Activated CD4-positive, CD25-positive, alpha-beta regulatory T cell (primary cell): ENCODE data around the gene HOXA6.
A peak's percentile ranks its signal among the peaks of the same experiment; 100 is the strongest.

Source experiments
- DNase-seq, 4 experiments: peaks; one replicate each; lab custom pipeline; 2025; lab: John Stamatoyannopoulos, UW

HOXA6 gene

DNA sequence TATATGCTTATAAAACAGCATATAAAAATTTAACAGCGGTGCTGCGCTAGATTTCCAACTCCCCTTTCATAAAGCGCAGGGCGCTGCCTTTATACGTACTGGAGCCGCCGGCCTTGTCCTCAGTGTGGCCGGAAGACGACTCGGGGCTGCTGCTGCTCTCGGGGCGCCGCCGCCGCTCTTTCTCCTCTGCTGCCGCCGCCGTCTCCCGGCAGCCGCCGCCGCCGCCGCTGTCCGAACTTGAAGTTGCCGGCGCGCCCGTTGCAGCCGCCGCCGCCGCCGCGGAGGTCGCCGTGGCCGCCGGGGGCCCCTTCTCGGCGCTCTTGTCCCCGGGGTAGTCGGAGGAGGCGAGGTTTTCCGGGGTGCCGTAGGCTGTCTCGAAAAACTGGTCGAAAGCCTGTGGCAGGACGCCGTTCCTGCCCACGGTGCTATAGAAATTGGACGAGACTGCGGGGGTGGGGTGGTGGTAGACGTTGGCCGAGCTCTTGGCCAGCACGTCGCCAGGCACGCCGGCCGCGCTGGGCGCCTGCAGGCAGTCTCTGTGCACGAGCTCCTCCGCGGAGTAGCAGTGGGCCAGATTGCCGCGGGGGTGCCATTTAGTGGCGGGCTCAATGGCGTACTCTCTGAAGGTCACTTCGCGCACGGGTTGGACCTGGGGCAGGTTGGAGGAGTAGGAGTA, 36.9 kb upstream of the HOXA6 start:
- no peak for DNase-seq

DNA sequence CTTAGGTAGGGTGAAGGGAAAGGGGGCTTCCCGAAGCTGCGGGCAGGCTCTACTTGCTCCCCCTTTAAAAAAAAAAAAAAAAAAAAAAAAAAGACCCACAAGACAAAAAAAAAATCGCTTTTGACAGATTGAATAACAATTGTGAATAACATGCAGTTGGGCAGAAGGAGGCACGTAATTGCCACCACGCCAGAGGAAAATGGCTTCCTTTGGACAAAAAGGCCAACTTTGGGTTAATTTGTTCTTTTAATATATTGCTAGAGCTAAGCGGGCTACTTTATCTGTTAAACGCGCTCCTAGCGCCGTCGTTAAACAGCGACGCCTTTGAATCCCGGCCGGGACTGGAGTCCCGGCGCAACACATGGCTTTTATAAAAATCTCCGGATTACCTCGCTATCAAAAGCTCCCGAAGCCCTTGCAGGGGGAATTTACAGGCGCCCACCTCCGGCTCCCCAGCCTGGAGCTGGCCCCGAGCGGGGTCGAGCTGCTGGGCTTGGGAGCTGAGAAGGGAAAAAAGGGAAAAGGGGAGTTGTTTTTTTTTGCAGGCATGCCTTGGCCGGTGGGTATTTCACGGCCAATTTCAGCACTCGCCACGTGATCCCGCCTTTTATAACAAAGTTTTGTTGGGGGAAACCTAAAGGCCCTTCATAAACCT, 36.2 kb upstream of the HOXA6 start:
- DNase-seq: no peak

DNA sequence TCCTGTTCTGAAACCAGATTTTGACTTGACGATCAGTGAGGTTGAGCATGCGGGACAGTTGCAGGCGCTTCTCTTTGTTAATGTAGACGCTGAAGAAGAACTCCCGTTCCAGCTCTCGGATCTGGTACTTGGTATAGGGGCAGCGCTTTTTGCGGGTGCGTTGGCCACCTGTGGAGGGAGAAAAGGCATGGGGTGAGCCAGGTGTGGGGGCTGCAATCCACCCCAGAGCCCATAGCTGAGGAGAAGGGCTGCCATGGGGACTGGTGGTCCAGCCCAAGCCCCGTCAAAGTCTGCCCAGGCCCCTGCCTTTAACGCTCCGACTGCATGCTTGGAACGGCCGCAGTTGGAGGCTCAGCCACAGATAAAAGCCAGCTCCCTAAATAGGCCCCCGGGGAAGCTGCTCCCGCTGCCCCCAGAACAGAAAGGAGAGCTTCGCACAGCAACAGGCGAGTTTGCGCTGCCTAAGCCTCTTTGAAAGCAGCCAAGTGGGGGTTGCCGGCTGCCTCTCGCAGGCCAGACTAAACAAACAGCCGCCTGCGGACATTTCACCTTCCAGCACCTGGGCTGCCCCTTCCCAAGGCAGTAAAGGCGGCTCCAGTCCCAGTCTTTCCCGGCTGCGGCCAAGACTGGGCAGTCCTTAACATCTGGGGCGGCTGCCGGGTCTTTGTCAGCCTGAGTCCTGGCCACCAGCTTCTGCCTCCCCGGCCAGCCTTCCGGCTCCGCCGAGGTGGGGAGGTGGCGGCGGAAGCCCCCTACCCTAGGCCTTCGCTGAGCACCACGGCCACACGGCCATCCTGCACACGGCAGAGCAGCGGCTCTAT, 35.5 kb upstream of the HOXA6 start:
- DNase-seq: no peak

DNA sequence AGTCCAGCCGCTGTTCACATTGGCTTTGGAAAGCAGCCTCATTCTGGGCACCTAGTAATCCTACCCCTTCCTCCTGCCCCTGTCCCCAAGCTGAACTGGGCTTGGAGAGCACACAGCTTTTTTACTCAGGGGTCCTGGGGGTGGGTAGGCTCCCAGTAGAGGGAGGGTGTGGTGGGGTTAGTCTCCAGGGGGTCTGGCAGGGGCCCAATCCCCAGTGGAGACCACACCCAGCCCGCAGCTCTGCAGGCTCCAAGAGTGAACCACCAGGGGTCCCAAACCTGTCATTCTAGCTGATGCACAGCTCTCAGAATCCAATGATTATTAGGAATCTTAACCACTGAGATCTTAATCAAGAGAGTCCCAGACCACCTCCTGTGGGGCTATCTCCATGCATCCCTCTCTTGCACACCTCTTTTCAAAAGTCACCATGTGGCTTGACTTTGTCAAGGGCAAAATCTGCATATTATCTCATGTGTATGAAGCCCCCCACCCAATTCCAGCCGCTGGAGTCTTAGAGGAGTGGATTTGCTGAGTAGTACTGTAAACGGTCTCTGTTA, 34.8 kb upstream of the HOXA6 start:
- DNase-seq: no peak

DNA sequence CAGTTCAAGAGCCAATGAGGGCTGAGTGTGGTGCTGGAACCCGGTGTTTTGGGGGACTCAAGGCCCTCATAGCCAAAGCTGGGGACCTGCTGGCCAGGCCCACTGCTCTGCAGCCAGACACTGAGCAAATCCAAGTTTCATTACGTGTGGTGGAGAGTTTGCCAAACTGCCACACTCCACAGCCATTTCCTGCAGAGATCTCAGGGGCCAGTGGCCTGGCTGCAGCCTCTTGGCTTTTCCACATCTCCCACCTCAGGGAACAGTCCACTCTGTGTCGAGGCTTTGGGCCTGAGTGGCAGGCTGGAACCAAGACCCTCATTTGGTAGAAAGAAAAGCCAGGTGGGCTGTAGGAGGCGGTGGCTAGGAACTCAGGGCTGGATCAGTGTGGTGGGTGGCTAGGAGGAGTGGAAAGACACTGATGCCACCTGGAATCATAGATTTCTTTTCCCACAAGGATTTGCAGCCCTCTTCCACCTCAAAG, 34.3 kb upstream of the HOXA6 start:
- DNase-seq: no peak

DNA sequence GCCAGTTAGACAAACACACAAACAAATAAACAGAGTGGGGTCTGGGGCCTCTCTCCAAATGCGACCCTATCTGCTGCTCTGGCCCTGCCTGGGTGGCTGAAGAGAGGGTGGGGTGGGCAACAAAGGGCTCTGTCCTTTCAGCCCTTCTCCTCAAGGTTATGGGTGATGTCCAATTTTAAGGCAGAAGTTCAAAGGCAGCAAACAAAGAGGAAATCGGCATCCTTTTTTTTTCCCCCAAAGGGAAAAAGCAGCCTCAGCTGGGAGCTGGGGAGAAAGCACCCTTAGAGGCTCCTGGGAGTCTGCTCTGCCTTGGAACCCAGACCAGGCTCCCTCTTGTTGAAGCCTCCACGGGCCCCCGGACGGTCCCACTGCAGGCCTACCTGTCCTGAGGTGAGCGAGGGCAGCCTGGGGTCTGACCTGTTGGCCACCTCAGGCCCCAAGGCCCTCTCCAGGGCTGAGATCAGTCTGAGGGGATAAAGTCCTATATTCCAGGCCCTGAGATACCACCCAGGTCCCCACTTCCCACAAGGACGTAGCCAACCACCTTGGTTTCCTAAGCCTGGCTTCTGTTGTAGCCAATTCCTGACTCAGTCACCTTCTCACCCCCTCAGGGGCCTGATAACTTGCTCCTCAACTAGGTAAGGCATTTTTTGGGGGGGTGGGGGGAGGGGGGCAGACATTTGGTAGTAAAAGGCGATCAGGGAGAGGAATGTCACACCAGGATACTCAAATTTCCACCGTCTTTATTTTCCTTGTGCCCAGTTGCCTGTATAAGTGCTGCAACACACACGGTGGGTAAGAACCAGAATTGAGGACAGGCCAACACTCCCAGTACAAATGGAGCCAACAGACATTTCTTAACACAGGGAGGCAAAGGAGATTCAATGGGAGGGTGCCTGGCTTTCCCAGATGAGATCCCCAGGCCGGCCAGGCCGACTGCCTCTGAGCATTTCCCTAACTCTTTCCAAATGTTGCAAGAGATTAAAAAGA, 33.2 kb upstream of the HOXA6 start:
- no peak for DNase-seq

DNA sequence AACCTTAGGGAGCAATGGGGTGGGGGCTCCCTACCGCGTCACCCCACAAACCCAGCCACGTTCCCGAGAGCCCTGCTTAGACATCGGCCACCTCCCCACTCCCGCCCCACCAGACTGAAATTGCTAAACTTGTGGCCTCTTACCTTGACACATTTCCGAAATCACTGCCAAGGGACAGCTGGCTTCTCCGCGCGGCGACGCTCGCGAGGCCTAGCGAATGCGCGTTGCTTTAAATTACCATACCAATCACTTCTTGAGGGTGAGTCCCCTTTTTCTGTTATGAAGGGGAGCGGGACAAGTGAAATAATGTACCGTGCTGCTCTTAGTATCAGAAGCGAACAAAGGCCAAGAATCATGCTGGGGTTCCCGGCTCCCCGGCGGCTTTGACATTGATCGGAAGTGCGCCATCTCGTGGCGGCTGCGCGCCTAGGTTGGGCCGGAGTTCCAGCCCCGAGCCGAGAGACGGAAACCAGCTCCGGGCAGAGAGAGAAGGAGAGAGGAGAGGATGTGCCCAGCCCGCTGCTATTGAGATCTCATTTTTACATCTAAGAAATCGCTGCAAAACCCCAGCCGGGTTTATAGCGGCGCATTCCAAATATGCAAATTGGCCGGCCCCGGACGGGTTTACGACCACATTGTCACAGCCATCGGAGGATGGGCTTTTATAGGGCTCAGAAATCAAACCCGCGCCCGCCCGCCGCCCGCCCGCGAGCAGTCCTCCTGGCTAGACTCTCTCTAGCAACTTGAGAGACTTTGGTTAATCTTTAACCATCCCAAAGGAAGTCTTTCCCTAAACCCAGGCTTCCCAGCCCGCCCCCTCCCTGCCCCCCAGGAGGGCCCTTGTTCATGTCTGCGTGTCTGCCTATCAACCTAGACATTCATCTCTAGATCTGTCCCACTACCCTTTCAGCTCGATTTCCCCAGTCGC, 32.2 kb upstream of the HOXA6 start:
- peak; percentile 17 to 45 (median 20) for DNase-seq

DNA sequence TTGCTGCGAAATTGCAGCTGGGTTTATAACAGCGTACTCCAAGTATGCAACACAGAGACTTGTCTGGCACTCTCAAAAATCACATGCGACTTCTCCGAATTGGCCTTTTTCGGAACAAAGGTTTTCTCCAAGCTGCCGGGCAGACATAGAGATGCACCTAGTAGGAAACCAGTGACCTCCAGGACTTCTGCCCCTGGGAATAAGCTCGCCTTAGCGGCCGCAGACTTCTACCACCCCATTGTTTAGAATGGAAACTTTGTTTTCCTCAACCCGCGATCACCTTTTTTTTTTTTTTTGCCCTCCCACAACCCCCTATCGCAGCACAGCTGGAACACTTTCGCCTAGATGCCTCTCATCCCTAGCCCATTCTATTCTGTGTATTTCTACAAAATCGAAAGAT, 31.5 kb upstream of the HOXA6 start:
- no peak for DNase-seq

DNA sequence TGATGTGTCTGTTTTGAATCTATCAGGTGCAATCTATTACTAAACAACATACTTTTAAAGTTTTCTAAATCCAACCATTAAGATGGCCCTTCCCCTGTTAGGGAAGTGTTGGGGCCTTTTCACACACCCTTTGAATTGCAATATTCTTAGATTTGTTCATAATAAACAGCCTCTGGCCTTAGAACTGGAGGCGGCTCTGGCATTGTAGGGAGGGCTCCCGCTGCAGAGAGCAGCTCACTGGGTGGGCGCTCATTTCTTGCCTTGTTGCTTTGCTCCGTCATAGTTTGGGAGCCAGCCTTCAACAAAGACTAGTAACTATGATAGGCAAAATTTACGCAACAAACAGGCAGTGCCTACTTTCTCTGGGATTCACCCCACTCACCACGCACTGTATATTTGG, 30.8 kb upstream of the HOXA6 start:
- no peak for DNase-seq

DNA sequence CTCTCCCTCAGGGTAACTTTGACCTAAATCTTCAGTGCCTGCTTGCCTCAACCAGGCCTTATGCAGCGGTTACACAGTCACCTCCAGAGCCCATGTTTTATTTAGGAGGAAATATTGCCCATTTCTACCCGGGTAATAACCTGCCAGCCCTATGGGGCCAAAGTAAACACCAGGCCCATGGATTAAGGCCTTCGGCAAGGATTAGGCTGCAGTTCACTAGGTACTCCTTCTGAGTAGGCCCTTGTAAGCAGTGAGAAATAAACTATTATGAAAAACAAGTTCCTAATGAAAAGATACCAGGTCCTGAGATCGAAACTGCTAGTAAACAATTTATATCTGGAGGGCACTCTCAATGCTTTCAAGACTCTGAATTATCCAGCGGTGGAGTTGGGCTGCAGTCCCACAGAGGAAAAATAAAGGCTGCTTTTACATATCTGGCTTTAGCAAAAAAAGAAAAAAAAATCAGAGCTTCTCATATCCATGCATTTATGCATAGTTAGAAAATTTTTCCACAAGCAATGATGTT, 30.3 kb upstream of the HOXA6 start:
- no peak for DNase-seq

DNA sequence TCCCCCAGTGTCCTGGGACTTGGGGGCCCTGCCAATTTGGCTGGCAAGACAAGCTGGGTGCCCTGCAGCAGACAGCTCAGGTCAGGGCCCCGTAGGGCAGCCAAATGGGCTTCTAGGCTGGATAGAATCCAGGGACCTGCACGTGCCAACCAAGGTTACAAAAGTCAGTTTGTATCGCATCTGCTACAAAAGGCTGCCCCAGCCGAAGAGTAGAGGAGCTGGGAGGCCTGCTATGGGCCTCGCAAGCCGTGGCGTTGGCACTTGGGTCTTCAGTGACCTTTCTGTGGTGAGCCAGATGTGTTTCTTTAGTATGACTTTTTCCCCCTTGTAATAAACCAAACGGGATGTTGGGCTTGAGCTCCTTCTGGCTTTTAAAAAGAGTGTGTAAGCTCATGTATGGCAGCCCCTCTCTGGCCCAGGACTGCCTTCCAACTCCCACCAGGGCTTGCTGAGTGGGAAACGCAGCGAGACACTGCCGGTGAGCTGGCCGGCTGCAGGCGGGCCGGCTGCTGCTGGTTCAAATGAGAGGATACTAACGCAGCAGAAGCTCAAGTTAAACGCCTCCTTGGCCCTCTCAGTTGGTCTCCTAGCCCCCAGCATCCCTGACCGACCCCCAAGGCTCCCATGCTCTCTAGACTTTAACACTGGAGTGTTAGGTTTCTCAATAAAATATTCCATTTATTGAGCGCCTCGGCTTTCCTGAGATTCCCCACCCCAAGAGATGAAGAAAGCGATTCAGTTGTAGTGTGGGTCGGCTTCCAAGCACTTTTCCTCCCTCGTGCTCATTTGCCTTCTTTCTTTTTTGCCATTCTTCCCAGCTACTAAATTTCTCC, 29.6 kb upstream of the HOXA6 start:
- no peak for DNase-seq

DNA sequence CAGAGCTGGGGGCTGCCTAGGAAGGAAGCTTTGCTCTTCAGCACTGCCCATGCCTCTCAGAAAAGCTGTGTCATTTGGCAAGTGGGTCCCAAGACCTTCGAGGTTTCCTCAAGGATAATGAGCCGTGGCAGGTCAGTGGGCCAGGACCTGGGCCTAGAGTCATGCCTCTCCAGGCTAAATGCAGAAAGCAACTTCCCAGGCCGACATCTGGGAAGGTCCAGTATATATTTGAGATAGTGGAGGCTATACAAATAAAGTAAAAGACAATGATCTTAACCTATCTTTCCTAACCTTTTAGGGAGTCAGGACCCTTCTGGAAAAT, 28.9 kb upstream of the HOXA6 start:
- DNase-seq: no peak

DNA sequence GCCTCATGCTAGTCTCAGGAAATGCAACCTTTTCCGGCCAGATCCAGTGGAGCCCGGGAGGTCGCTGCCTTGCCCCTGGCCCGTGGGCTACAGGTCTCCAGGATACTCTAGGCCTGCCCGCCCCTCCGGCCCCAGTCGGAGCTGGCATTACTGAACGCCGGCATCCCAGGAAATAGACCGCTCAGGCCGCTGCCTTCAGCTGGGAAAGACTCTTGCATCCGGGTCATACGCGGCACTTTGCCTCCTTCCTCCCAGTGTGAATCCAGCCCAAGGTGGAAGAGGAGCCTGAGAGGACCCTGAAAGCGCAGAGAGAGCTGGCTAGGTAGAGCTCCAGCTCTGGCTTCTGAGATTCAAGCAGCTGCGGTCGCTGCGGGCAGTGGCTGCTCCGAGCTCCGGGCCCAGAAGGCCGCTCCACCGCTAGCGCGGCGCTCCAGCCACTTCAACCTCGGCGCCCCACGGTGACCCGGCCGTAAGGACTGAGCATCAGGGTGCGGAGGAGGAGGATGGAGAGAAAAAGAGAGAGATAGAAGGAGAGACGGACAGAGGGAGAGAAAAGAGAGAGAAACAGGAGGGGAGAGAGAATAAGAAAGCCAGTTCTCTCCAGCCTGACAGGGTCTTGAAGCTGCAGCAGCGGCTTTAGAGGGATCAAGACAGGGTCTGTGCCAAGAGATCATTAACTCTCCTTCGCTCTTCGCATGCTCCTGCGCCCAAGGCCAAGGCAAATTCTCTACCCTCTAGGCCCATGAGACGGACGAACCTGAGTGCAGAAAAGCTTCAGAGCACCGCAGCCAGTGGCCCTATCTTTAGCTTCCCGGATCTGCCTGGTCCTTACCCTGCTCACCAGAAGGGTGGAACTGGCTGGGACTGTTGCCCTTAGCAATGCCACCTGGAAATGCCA, 28.3 kb upstream of the HOXA6 start:
- DNase-seq: no peak

DNA sequence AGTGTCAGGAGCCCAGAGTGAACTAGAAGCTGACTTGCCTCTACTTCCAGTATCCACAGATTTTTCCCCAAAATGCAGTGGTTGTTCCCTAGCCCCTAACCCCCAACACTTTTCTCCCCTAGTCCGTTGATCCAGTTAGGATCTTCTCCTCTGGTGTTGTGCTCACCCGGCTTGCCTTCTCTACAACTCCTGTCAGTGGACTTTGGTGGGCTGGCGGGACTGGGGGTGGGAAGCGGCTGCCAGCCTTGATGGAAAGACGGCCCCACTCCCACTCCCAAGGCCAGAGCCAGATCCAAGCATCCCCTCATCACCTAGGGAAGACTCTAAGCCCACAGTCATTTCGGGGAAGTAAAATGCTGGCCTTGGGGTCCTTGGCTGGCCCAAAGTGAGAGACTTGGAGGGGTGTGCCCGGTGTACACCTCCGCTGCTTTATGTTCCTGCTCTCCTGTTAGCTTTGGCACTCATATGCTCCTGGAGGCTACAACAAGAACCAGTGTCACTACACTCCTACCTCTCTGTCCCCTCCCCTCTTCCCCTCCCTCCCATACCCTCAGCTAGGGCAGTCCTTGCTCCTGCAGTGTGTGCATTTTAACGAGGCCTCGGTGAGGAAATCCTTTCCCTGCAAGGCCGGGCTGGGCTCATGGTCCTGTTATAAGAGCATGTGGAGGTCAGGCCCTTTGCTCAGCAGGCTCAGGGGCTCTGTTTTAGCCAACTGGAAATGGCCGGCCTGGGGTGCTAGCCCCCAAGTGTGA, 27.5 kb upstream of the HOXA6 start:
- no peak for DNase-seq

DNA sequence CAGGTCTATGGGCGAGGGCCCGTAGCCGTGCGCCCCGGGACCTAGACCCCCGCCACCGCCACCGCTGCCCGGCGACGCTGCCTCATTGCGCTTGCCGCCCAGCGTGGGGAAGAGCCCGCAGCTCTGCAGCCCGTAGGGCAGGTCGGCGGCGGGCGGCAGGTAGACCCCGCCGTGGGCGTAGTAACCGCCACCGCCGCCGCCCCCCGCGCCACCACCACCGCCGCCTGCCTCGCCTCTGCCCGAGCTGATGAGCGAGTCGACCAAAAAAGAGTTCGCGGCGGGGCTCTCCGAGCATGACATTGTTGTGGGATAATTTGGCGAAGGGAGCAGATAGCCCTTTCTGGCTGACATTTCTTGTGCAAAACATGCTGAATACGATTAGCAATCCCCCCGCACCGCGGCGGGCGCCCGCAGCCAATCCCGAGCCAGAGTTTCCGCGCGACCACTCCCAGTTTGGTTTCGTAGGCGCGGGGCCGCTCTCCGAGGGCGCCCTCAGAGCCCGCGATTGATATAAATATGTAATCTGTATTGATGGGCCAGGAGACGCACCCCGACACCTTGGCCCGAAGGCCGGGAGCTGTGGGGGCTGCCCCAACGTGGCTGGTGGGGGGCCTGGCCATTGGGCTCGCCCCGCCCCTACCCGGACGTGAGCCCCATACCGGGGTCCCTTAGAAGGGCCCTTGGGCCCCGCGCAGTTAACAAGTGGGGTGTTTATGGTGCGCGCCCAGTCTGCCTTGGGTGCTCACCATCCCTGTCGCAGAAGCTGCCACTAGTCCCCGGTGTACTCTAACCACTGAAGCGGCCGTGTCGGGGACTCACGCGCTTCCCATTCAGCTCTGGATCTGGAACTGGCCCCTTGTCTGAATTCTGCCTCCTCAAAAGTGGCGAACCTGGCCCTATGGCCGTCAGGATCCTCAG, 26.6 kb upstream of the HOXA6 start, which contains the start of gene HOXA10:
TSS of gene HOXA10 (minus strand) at position 365 of the 918 bp plus-strand sequence. CDS start at position 351, 14 bp downstream.
- no peak for DNase-seq

DNA sequence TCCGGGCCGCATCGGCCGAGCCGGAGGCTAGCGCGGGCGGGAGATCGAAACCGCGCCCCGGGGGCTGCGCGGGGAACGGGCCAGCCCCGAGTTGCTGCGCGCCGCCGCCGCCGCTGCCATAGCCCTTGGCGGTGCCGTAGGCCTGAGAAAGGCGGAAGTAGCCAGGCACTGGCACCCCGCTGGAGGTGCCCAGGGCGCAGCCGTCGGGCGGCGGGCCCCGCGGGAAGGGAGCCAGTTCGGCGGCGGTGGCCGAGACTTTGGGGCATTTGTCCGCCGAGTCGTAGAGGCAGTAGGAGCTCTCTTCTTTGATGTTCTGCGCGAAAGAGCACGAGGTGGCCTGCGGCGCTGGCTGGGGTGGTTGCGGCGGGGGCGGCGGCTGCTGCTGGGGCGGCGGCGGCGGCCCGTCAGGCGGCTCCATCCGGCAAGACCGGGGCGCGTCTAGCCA, 26.0 kb upstream of the HOXA6 start:
- no peak for DNase-seq
